ENCODE results near the gene TIA1. TPM values are rescaled to one million over a fixed set of nuclear protein-coding genes. Genes with fewer than 3 reads are reported as not detected.
A peak's percentile ranks its signal among the peaks of the same experiment; 100 is the strongest.

Gene TIA1
- total and polyA plus RNA-seq, 2 donors from 2014 or later, result 39.4 to 97.6 TPM

DNA sequence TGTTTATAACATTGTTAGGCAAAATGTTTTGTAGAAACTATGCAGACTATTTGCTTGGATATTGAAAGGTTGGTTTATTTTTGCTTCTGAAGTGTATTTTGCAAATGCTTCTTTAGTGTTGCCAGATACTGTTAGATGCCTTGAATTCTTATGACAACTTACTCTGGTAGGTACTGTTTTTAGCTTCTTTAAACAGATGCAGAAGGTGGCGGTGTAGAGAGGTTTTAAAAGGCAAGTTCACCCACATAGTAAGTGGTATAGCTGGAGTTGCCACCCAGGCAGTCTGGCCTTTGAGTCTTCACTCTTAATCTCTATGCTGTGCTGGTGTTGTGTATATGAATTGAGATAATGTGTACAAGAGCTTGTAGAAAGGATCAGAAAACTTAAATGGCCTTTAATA is 13.1 kb upstream of the TIA1 start:
- no peak overlapping the region for H3K27ac ChIP-seq (ENCODE audit: low read depth in 2 of 2, low read length in 2 of 2)

GRCh38 chr2:70258532-70258875 is 10.1 kb upstream of the TIA1 start:
- Histone ChIP-seq H3K36me3 (ENCODE audit: control insufficient read depth in 2 of 3, insufficient read depth in 3 of 3, low read length in 3 of 3) (peaks cover 0 to 7% (median 4%) of the 10 kb centered on the region in 3 donors), H3K27me3 (ENCODE audit: control insufficient read depth, insufficient read depth, low read length) (no peaks in the 10 kb centered on the region), H3K27ac (ENCODE audit: low read depth in 2 of 2, low read length in 2 of 2) (peak overlapping the region; percentile 83 to 91), H3K4me1 (ENCODE audit: control insufficient read depth in 2 of 3, insufficient read depth in 2 of 3, low read depth in 1 of 3, low read length in 3 of 3) (peaks cover 0 to 18% (median 12%) of the 10 kb centered on the region in 3 donors), H3K9ac (ENCODE audit: low read length in 3 of 3) (peak overlapping the region in 2 of 3 donors; percentile 69 to 76), H3K9me3 (ENCODE audit: control insufficient read depth in 2 of 3, insufficient read depth in 1 of 3, low read length in 3 of 3) (peaks cover 0 to 3% (median 0%) of the 10 kb centered on the region in 3 donors), H3K4me3 (ENCODE audit: low read length in 3 of 3) (peak overlapping the region; percentile 48 to 79 (median 55))
- TF ChIP-seq CTCF (IDR thresholded peaks at IDR 0.05; ENCODE audit: borderline replicate concordance, extremely low read depth, insufficient read depth), result no peak
- FAIRE-seq (no peak), DNase-seq (peak in 4 of 5 donors; percentile 45 to 92 (median 64))
- intact Hi-C loops (cut with DNase I), result no loop called here

More for the DNA sequence above, 13.1 kb upstream of the TIA1 start:
- intact Hi-C loops (cut with DNase I), result no loop called here
- no peak for DNase-seq
- peaks cover 0 to 18% (median 12%) of the 10 kb centered on the region in 3 donors for H3K4me1 ChIP-seq (ENCODE audit: control insufficient read depth in 2 of 3, insufficient read depth in 2 of 3, low read depth in 1 of 3, low read length in 3 of 3)
- no peaks in the 10 kb centered on the region for H3K27me3 ChIP-seq (ENCODE audit: control insufficient read depth, insufficient read depth, low read length)
- no peak overlapping the region for H3K9ac ChIP-seq (ENCODE audit: low read length in 3 of 3)
- H3K36me3 ChIP-seq (ENCODE audit: control insufficient read depth in 2 of 3, insufficient read depth in 3 of 3, low read length in 3 of 3), result peaks cover 6 to 15% (median 13%) of the 10 kb centered on the region in 3 donors
- FAIRE-seq, result no peak
- no peak for TF ChIP-seq CTCF (IDR thresholded peaks at IDR 0.05; ENCODE audit: borderline replicate concordance, extremely low read depth, insufficient read depth)
- H3K4me3 ChIP-seq (ENCODE audit: low read length in 3 of 3), result no peak overlapping the region
- peaks cover 0 to 3% (median 0%) of the 10 kb centered on the region in 3 donors for H3K9me3 ChIP-seq (ENCODE audit: control insufficient read depth in 2 of 3, insufficient read depth in 1 of 3, low read length in 3 of 3)

DNA sequence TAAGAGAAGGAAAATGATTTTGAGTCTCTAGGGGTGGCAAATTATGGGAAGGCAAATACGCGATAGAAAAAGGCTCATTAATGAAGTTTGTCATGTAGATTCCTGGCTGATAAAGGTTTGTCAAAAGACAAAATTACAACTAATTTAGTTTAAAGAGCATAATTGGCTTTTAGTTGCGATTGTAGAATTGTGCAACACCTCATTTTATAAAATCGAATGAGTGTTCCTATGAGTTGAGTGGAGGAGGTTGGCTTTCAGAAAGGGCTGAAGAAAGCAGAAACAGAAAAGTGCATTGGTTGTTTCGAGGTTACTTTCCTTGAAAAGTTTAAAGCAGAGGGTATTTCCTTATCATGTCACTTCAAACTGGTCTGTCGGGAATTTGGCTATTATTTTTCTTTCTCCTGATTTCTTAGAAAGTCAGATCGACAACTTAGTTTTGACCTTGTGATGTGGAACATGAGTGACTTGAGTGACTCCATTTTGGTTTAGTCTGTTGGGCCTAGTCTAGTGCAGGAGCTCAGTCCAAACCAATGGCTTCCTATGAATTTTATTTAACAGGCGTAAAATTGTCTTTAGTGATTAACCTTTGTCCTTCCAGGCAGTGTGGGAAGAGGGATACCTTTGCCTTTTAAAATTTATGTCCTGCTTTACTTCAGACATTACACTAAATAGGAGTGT is 7.3 kb upstream of the TIA1 start:
- H3K4me3 ChIP-seq (ENCODE audit: low read length in 3 of 3), result no peak overlapping the region
- no peaks in the 10 kb centered on the region for H3K27me3 ChIP-seq (ENCODE audit: control insufficient read depth, insufficient read depth, low read length)
- no peak for FAIRE-seq
- H3K36me3 ChIP-seq (ENCODE audit: control insufficient read depth in 2 of 3, insufficient read depth in 3 of 3, low read length in 3 of 3), result peaks cover 0 to 5% (median 0%) of the 10 kb centered on the region in 3 donors
- no peak overlapping the region for H3K9ac ChIP-seq (ENCODE audit: low read length in 3 of 3)
- DNase-seq, result no peak
- TF ChIP-seq CTCF (IDR thresholded peaks at IDR 0.05; ENCODE audit: borderline replicate concordance, extremely low read depth, insufficient read depth), result no peak
- H3K27ac ChIP-seq (ENCODE audit: low read depth in 2 of 2, low read length in 2 of 2), result no peak overlapping the region
- H3K9me3 ChIP-seq (ENCODE audit: control insufficient read depth in 2 of 3, insufficient read depth in 1 of 3, low read length in 3 of 3), result peaks cover 0 to 3% (median 0%) of the 10 kb centered on the region in 3 donors
- H3K4me1 ChIP-seq (ENCODE audit: control insufficient read depth in 2 of 3, insufficient read depth in 2 of 3, low read depth in 1 of 3, low read length in 3 of 3), result peaks cover 0 to 18% (median 12%) of the 10 kb centered on the region in 3 donors
- intact Hi-C loops (cut with DNase I), result no loop called here
